GM21367 (cell line): Measurements from ENCODE around the gene CTNNBL1.

Experiments used
- ATAC-seq: cut with Tn5 transposase; IDR thresholded peaks from one replicate; pipeline ENCODE4 v1.9.1; 2021; ENCODE audit not compliant: unreplicated experiment

The CTNNBL1 gene

DNA sequence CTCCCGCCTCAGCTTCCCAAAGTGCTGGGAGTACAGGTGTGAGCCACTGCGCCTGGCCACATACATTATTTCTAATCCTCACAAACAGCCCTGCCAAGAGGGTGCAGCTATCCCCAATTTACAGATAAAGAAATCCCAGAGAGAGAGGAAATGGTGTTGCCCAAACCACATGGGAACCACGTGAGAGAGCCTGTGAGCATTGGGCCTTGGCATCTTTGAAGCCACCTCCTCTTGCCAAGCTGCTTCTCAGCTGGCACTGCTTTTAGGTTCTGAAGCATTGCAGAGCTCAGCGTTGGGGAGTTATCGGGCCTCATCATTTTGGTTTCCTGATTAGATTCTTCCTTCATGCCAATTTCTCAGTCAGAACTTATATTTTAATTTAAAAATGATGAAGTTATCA, 80.3 kb downstream of the CTNNBL1 start:
- ATAC-seq = no peak

DNA sequence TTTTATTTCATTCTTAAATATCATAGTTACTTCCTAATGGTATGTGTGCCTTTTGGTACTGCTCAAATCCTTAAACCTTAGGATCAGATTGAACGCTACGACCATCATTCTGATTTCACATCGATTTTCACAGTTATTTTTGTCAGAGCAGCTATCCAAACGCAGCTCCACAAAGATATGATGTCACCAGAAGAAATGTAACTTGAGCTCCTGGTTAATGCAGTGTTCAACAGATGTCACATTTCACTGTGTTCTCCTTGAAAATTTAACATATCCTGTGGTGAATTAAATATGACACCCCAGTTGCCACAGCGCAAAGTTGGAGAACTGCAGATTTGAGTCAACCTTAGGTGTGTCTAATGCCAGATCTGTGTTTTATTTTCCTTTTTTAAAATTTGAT, 81.4 kb downstream of the CTNNBL1 start:
- ATAC-seq = no peak

DNA sequence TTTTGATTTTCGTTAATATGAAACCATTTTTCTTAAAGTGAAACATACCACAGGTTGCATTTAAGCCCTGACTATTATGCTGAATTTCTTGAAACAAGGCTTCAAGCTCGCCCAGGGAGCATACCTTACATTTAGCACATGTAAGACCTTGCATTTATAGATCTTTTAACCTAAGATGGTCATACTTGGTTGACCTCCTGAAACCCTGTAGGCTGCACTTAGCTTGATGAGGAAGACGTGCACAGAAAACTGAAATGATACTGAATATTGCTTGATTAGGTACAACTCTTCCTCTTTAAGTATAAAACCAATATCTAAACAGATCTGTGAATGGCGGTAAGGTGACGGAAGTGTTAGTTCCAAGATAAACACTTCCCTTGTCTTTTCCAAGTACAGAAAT, 82.2 kb downstream of the CTNNBL1 start:
- no peak for ATAC-seq

DNA sequence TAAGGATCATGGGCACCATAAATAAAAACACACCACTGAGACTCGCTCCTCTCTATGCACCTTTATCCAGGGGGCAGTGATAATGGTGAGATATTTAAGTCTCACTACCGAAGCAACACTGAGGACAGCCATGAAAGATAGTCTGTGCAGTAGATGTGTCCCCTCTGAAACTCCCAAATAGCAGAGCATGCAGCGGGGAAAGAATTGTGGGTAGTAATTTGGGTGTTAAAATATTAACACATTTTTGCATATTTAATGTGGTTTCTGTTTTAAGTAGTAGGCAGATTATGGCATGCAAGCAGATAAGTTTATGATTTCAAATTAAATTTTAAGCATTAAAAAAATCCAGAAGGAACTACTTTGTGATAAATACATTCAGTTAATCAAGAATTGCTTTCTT, 82.7 kb downstream of the CTNNBL1 start:
- no peak for ATAC-seq

DNA sequence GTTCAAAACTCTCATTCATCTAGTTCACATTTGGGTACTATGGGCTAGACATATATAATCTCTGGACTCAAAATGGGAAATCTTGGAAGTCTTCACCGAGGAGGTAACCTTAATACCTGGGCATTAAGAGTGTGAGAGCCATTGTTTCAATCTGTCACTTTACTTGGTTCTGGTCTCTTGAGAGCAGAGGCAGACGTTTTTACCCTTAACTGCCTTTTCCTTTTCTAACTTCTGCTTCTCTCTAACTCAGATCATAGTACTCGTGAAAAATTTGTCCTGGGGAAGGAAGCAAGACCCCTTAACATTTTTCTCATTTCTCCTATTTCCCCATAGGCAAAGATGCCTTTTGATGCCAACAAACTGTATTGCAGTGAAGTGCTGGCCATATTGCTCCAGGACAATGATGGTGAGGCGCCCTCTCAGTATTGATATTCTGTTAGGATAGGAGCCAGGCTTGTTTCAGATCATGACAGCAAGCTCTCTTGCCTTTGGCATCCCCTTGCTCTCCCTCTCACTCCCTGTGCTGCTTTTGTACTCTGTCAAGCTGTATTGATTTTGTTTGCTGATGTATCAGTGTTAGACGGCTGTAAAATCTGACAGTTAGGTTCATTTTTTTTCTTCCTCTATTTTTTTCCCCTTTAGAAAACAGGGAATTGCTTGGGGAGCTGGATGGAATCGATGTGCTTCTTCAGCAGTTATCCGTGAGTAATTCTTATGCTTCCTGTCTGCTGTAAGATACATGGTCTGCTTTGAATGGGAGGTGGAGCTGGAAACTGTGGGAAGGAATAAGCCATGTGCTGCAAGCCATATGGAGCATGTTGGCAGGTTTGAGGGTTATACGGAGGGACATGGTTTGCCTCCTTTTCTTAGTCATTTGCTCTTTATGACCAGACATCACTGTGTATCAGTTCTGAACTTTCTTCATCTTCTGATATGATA, 83.5 kb downstream of the CTNNBL1 start:
- ATAC-seq = no peak

DNA sequence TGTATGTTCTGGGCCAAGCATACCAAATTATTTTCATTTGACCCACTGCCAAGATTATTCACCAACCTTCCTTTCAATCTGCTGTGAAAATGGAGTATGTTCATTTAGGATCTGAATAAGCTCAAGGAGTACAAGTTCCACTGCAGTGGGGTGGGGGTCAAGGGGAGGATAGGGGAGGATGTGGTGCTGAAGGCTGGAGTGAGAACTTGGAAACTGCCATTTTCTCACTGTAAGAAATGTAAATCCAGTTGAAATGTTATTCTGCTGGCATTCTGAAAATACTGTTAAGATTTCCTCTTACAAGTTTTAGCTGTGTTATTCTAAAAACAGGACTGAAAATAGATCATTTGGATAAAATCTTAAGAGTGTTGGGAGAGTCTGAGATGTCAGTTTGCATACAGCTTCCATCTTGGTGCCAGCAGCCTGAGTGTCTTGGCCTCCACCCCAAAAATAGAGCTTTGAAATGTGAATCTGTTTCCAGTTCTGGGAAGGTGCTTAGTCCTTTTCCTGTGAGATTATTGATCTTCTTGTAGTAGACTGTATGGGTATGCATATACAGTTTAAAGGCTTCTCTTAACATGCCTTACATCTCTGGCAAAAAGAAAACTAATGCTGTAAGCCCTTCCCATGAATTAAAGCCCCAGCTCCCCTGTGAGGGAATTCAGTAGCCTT, 84.3 kb downstream of the CTNNBL1 start:
- ATAC-seq = no peak

DNA sequence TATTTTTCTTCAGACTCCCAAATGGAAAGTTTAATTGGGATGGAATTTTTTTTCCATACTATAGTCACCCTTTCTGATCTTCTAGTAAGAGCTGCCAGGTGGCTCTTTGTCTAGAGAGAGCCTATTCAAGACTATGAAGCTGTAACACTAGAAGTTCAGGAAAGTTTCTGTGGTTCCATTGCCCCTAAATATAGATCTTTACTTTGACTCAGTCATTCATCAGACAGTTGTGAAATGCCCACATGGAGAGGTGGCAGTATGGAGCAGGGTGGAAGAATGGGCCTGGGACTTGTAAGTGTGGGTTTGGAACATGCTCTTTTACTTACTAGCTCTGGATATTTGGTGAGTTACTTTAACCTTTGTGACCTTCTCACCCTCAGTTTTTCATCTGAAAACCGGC, 87.8 kb downstream of the CTNNBL1 start:
- ATAC-seq = no peak

DNA sequence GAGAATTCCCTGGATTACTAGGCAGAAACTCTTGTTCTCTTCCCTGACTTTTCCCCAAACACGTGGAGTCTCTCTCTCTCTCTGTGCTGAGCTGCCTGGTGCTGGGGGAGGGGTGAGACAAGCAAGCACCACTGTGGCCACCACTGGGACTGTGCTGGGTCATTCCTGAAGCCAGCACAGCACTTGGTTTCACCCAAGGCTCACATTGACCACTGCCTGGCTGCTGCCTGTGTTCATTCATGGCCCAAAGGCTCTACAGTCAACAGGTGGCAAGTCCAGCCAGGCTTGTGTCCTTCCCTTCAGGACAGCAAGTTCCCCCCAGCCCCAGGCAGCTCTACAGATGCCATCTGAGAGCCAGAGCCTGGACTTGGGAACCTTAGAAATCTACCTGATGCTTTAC, 92.2 kb downstream of the CTNNBL1 start:
- no peak for ATAC-seq

DNA sequence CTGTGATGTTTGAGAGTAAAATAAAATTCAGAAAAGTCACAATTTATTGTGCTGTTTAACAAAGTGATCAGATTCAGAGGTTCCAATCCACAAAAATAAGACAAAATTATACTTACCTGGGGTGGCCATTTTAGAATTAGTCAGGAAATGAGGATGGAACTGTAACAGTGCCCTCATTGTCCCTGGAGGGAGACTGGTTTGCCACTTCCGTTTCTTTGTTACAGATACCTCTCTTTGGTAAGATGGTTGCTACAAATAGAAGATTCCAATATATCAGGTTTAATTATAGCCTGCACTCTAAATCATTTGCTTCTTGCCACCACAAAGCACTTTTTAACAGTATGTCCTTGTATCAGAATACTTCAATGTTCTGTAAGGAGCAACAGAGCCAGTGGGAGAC, 95.6 kb downstream of the CTNNBL1 start:
- ATAC-seq = no peak

DNA sequence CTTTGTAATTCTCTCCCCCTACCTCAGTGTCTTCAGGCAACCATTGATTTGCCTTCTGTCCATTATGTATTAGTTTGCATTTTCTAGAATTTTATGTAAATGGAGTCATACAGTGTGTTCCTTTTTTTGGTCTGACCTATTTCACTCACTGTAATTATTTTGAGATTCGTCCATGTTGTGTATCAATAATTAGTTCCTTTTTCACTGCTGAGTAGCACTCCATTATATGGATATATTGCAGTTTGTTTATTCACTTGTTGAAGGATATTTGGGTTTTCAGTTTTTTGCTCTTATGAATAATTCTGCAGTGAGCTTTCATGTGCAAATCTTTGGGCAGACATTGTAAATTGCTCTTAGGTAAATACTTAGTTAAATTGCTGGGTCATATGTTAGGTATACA, 97.1 kb downstream of the CTNNBL1 start:
- ATAC-seq = no peak

DNA sequence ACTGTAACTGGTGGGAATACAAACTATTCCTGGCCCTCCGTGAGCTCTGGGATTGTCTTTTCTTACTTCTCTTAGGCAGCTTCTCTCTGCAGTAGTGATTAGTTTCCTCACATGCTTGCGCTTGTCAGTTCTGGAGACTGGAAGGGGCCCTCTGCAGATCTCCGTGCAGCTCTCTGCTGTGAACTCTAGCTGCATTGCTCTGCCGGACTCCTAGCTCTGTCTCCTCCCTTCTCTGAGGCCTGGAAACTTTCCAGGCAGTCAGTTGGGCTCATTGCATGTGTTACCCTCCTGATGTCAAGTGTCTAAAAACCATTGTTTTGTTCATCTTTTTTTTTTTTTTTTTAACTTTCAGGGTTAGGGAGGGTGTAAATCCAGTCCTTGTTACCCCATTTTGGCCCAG, 102.3 kb downstream of the CTNNBL1 start:
- no peak for ATAC-seq

DNA sequence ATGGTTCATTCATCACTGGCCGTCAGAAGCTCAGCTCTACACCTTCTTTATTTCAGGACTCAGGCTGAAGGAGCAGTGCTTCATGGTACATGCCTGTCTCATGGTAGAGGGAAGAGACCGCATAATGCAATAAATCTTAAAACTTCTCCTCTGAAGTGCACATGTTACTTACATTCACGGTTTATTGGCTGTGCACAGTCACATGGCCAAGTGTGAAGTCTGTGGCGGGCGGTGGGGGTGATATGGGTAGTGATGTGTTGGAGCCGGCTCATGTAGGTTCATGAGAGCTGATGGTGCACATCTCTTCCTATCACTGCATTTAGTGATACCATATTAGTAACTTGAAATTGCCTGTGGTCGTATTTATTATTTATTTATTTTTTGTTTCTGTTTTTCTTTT, 102.9 kb downstream of the CTNNBL1 start:
- no peak for ATAC-seq

DNA sequence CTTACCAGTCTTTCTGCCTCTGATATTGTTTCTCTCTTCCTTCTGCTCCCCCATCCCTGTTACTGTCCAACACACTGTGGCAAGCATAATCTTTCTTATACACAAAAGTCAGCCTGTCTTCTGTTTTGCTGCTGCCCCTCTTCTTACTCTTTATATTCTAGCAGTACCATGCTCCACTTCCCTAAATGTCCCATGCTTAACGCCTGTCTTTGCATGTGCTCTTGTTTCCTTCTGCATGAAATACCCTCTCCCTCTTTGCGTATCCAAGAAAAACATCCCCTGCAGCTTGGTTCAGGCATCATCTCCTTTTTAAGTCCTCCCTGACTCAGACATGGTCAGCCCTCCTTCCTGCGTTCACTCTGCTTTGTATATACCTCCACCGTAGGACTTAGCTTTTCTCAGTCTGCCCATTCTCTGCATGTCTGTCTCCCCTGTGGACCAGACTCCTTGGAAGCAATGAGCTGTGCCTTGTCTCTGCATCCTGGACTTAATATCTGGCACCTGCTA, 103.9 kb downstream of the CTNNBL1 start:
- no peak for ATAC-seq

DNA sequence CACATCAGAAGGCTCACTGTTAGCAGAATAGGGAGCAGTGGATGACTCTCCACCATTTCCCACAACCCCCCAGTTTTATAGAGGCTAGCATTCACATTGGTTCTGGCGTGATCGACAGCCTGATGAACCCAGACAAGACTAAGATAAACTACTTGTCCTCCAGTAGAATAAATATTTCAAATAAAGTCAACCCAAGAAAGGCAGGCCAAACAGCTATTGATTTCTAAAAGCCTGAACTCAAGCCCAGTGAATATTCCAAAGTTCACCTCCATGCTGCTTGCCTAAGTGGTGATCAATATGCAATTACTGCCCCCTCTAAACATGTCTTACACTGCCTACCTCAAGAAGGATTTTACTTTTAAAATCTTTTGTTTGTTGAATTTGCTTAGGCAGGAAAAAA, 104.5 kb downstream of the CTNNBL1 start:
- ATAC-seq = no peak

DNA sequence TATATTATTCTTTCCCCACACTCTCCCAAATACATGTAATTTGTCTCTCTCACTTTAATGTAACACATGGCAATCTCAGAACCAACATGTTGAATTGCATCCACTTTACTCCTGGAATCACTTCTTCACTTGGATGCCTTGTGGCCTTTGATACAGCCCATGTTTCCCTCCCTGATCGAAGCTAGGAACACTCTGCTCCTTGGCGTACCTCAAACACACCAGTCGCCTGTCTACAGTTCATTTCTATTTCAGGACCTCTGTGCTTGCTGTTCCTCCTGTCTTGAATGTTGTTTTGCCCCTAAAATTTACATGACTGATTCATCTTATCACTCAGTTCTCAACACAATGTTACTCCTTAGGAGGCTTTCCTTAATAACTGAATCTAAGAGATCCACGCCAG, 106.8 kb downstream of the CTNNBL1 start:
- ATAC-seq = no peak

DNA sequence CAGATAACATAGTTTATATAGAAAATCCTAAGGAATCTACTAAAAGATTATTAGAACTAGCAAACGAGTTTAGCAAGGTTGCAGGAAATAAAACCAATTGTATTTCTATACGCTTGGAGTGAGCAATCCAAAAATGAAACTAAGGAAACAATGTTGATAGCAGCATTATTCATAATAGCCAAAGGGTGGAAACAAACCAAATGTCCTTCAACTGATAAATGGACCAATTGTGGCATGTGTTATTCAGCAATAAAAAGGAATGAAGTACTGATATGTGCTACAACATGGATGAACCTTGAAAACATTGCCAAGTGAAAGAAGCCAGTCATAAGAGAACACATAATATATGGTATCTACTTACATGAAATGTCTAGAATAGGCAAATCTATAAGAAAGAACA, 108.1 kb downstream of the CTNNBL1 start:
- ATAC-seq = no peak

DNA sequence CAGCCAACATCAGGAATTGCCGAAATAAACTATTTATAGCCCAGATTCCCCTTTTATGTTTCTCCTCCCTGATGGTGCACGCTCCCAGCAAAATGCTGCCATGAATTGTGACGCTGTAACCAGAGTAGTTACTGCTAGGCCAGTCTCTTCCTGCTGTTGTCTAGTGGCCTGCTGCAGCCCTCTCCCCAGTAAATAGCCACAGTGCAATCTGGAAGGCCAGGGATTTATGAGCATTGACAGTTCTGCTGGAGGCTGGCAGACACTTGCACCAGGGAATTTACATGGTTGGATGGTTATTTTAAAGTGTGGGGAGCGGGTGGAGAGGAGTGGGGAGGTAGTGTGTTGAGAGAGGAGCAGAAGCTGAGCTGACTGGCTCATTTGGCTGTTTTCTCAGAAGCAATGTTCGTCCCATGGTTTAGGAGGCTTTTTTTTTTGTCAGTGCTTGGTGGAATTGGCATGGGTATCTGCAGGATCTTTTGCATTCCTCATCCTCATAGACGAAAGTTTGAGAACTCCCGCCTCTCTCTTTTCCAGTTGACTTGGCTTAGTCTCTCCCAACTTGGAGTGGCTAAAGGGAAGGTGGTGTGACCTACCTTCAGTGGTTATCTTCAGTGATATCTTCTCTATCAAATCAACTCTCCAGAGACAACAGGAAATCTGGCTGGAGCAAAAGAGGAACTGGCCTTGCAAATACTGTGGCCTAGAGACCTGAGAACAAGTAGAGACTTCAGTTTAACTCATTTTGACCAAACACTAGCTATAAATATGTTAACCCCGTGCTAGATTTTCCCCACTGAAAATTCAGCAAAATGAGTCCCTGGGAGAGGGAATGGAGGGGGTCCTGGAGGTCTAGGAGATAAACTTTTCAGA, 109.8 kb downstream of the CTNNBL1 start:
- ATAC-seq = no peak

DNA sequence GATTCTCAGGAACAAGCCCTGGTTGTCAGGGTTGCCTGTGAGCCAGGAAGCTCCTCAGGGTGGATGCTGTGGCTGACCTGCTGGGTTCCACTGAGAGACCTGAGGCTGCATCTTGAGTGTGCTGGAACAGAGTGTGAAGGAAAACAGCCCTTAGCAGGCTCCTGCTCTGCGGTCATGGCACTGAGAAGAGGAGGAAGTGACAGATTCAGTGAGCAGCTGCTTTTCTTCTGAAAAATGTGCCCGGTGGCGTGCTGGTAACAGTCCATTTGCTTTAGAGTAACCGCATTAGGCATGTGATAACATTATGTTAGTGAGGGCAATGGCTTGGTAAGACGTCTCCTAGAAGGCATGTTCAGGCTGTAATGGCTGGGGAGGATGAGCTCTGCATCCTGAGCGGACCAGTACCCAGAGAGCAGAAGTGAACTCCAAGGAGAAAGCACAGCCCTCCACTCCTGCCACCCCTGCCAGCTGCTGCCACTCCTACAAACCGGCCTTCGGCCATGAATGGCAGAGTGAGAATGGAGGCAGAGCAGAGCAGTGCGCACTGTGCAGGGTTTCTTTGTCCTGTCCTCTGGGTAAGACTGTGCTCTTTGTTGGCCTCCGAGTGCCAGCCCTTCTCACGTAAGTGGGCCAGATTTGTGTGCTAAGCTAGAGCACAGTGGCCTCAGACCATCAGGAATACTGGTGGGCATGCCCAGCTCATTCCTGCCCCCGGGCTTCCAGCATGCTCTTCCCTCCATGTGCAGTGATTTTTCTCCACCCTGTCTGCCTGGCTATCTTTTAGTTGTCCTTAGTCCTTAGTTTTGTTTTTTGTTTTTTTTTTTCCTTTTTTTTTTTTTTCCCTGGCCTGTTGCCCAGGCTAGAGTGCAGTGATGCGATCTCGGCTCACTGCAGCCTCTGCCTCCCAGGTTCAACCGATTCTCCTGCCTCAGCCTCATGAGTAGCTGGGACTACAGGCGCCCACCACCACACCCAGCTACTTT, 111.0 kb downstream of the CTNNBL1 start:
- ATAC-seq = peak; percentile 54

DNA sequence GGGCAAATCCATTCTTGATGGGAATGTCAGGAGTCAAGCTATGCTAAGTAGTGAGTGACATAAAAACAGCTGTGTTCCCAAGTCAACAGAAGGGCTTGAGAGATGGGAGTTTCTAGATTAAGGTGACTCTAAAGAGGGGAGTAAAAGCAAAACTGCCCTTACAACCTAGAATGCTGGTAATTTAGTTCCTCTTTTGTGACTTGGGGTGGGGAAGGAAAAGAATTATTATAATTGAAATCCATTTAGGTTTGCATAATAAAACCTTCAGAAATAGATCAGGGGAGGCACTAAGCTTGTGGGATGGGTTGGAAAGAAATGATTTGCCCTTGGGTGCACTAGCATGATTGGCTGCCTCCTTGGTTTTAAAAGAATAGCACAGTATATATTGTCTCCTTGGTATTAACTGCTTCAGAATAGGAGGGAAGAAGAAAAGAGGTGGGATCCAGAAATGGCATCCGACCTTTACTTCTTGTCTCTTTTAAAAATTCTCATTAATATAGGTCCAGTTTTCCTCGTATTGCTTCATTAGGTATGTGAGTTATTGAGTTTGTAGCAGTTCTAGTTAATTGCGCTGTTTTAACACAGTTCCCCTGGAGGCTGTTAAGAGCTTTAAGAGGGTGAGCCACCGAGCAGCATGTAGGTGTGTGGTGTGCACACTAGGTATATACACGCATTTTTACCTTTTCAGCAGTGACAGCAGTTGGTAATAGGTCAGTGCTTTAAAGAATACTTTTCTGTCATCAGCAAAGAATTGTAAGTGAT, 113.8 kb downstream of the CTNNBL1 start:
- no peak for ATAC-seq
